ENCODE data around the gene LDAF1.
"Not testable (repeated sequence)": the region's sequence is repeated elsewhere in the genome, so short reads cannot be mapped to it uniquely, and the experiment has no call there.

LDAF1 gene

DNA sequence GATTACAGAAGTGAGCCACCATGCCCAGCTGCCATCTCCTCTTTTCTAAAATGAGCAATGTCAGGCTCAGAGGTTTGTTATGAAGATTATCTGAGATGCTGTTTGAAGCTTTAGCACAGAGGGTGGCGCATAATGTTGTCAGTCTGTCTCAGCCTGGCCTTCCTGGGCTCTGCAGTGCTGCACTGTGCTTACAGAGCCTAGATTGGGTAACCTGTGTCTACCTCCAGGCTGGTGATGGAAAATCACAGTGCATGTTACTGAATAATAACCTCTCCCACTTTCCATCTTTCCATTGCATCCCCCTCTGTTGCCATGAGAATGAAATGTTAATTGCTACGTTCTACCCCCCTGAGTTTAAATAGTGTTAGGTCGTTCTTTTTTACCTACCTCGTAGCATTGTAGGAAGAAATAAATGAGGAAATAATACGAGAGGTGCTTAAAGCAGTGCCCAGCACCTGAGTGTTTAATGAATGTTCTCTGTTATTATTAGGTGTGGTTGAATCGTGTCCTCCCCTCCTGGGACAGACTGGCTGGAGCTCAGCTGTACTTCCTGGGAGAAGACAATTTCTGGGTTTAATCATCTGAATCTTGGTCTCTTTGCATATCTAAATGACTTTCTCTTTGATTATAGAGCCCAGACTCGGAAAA is 6.2 kb downstream of the LDAF1 start:
- DNase-seq (ENCODE audit: low read depth): no peak
- TF ChIP-seq, protein P1, sequence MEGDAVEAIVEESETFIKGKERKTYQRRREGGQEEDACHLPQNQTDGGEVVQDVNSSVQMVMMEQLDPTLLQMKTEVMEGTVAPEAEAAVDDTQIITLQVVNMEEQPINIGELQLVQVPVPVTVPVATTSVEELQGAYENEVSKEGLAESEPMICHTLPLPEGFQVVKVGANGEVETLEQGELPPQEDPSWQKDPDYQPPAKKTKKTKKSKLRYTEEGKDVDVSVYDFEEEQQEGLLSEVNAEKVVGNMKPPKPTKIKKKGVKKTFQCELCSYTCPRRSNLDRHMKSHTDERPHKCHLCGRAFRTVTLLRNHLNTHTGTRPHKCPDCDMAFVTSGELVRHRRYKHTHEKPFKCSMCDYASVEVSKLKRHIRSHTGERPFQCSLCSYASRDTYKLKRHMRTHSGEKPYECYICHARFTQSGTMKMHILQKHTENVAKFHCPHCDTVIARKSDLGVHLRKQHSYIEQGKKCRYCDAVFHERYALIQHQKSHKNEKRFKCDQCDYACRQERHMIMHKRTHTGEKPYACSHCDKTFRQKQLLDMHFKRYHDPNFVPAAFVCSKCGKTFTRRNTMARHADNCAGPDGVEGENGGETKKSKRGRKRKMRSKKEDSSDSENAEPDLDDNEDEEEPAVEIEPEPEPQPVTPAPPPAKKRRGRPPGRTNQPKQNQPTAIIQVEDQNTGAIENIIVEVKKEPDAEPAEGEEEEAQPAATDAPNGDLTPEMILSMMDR (conservative IDR thresholded peaks at IDR 0.05; ENCODE audit: low read depth, low read length): no peak
- no peak overlapping the region for H3K4me3 ChIP-seq (ENCODE audit: low read length)

DNA sequence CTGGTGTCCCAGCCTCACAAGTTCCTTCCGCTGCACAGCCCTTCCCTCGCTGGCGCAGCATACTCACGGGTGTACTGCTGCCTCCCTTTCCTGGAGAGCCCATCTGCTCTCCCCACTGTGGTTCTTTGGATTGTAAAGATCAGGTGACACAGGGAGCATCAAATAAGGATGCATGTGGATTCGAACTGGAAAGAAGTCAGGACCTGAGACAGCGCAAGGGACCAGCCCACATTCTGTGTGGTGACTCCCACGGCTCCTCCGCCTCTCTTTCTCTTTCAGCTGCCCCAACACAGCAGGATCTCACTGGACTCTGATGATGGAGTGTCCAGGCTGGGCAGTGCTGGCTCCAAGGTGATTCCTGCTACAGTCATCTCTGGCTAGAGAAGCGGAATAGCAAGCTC is 8.1 kb downstream of the LDAF1 start:
- TF ChIP-seq, protein P1 (conservative IDR thresholded peaks at IDR 0.05; ENCODE audit: low read depth, low read length): no peak
- no peak for DNase-seq (ENCODE audit: low read depth)
- H3K4me3 ChIP-seq (ENCODE audit: low read length): no peak overlapping the region

DNA sequence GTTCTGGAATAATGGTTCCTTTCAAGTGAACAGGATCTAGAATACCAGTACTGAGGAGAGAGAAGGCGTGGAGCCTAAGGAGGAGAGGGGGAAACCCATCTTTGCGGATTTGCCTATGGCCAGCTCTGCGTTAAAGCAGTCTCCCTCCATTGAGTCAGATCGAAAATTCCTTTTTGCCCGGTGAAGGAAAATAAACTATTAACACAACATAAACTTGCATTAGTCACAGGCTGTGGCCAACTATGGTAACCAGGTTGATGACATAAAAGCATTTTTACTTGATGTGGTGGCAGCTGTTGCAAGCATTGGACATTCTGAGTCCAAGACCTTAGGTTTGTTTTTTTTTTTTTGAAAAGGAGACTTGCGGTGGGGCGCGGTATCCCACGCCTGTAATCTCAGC is 8.9 kb downstream of the LDAF1 start:
- TF ChIP-seq, protein P1 (conservative IDR thresholded peaks at IDR 0.05; ENCODE audit: low read depth, low read length): no peak
- no peak for DNase-seq (ENCODE audit: low read depth)
- no peak overlapping the region for H3K4me3 ChIP-seq (ENCODE audit: low read length)

GRCh38 chr16:21167929-21168602 is 9.6 kb downstream of the LDAF1 start:
- TF ChIP-seq, protein P1 (conservative IDR thresholded peaks at IDR 0.05; ENCODE audit: low read depth, low read length): no peak
- no peak overlapping the region for H3K4me3 ChIP-seq (ENCODE audit: low read length)
- no peak for DNase-seq (ENCODE audit: low read depth)

GRCh38 chr16:21169249-21169981 is 10.9 kb downstream of the LDAF1 start:
- DNase-seq (ENCODE audit: low read depth): no peak
- TF ChIP-seq, protein P1 (conservative IDR thresholded peaks at IDR 0.05; ENCODE audit: low read depth, low read length): no peak
- no peak overlapping the region for H3K4me3 ChIP-seq (ENCODE audit: low read length)

DNA sequence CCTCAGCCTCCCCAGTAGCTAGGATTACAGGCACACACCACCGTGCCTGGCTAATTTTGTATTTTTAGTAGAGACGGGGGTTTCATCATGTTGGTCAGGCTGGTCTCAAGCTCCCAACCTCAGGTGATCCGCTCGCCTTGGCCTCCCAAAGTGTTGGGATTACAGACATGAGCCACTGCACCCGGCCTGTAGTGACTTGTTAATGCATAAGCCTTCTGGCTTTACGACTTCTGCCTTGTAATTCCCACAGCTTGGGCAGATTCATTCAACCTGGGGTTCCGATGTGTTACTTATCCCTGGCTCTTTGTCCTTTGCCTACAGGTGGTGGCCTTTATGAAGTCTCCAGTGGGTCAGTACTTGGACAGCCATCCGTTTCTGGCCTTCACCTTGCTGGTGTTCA is 11.6 kb downstream of the LDAF1 start:
- DNase-seq (ENCODE audit: low read depth); H3K4me3 ChIP-seq (ENCODE audit: low read length): not testable (repeated sequence)

GRCh38 chr16:21172650-21173049 is 14.2 kb downstream of the LDAF1 start:
- TF ChIP-seq, protein P1 (conservative IDR thresholded peaks at IDR 0.05; ENCODE audit: low read depth, low read length): no peak
- DNase-seq (ENCODE audit: low read depth): no peak
- H3K4me3 ChIP-seq (ENCODE audit: low read length): no peak overlapping the region
